ENCODE results near the gene PLXNA2. TPM values are rescaled to one million over a fixed set of nuclear protein-coding genes. Genes with fewer than 3 reads are reported as not detected.

PLXNA2 gene
- polyA plus RNA-seq, 1 of the 3 experiments (the other 2 are of a cell fraction), result 8.5 TPM

- TF ChIP-seq MEF2A (IDR thresholded peaks at IDR 0.05; ENCODE audit: borderline replicate concordance, low read depth) (no peak), IRF3 (IDR thresholded peaks at IDR 0.05; ENCODE audit: low read depth, low read length) (no peak), GATA2 (CRISPR knock-in tag; IDR thresholded peaks at IDR 0.05) (no peak), RAD21 (IDR thresholded peaks at IDR 0.05; ENCODE audit: low read length) (no peak), YY1 (IDR thresholded peaks at IDR 0.05; ENCODE audit: low read depth) (no peak), CHD2 (IDR thresholded peaks at IDR 0.05; ENCODE audit: low read length, partially characterized antibody) (no peak), TCF12 (IDR thresholded peaks at IDR 0.05) (no peak), FOXM1 (IDR thresholded peaks at IDR 0.05; ENCODE audit: low read depth) (no peak), REST (IDR thresholded peaks at IDR 0.05; ENCODE audit: low read depth, low read length) (no peak)
- no peaks in the 10 kb centered on the region for H4K20me1 ChIP-seq (ENCODE audit: insufficient read depth)
- no peaks in the 10 kb centered on the region for H3K9me3 ChIP-seq
- peaks cover 0 to 3% of the 10 kb centered on the region in 2 experiments; a peak in 2 of 4 replicates for H3K4me1 ChIP-seq (ENCODE audit: control insufficient read depth in 1 of 2, insufficient read depth in 2 of 2, low read depth in 1 of 2, low read length in 1 of 2)
- no peaks in the 10 kb centered on the region for H3K36me3 ChIP-seq (replicated peaks in 1 of 2; ENCODE audit: control insufficient read depth in 1 of 2, insufficient read depth in 2 of 2, low read length in 1 of 2)
- no peak overlapping the region for H3K4me3 ChIP-seq (ENCODE audit: low read depth in 2 of 2, low read length in 1 of 2)
- no peaks in the 10 kb centered on the region for H3K9me2 ChIP-seq
- ChIA-PET POLR2A (no interaction called here), CTCF (interaction anchor here (1.1 kb wide), 1 partner anchor 14 kb away, joined by 3 read pairs; no protein-coding TSS in a partner anchor)
- no peak overlapping the region for H3K9ac ChIP-seq
- no peak for DNase-seq
- peaks cover 10% of the 10 kb centered on the region; the same call in 1 of the 2 replicates for H3K27me3 ChIP-seq (ENCODE audit: insufficient read depth)
- H3F3A ChIP-seq (replicated peaks; ENCODE audit: insufficient read depth), result no peaks in the 10 kb centered on the region
- H3K27ac ChIP-seq (ENCODE audit: low read depth in 2 of 2, low read length in 1 of 2), result no peak overlapping the region
- WGBS (ENCODE audit: low lambda C conversion rate), result 75% methylated on average over 2 of the region's 2 CpGs
- H2AFZ ChIP-seq (ENCODE audit: low read depth), result no peak overlapping the region
- H3K79me2 ChIP-seq (ENCODE audit: insufficient read depth), result no peaks in the 10 kb centered on the region
- H3K4me2 ChIP-seq, result no peak overlapping the region
These were observed 48.7 kb upstream of the PLXNA2 start for GRCh38 chr1:208292908-208293307.

DNA sequence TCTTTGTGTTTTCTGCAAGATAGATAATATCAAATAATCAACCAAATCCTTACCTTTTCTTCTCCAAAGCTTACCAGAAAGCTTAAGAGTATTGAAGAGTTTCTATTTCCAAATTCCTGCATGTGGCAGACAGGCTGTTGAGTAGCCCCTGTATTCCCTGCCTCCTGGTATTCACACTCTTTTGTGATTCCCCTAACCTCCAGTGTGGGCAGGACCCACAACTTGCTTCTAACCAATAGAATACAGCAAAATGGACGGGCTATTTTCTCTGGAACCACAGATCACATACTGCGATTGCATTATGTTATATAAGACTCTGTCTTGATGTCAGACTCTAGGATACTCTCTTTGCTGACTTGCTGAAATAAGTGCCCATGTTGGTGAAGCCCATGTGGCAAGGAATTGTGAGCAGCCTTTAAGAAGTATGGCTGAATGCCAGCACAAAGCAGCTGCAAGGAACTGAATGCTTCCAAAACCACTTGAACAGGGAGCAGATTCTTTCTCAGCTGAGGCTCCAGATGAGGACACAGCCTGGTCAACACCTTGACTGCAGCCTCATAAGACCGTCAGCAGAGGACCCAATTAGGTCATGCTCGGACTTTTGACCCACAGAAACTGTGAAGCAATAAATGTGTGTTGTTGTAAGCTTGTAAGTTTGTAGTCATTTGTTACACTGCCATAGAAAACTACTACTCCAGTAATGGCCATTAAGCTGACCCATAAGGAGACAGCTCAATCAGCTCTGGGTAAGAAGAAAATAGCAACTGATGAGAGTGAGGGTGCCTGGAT is 47.9 kb upstream of the PLXNA2 start:
- H3K9me3 ChIP-seq, result no peaks in the 10 kb centered on the region
- H4K20me1 ChIP-seq (ENCODE audit: insufficient read depth), result no peaks in the 10 kb centered on the region
- no peaks in the 10 kb centered on the region for H3K79me2 ChIP-seq (ENCODE audit: insufficient read depth)
- H3F3A ChIP-seq (replicated peaks; ENCODE audit: insufficient read depth), result no peaks in the 10 kb centered on the region
- no peak overlapping the region for H3K9ac ChIP-seq
- H3K4me2 ChIP-seq, result no peak overlapping the region
- no peak overlapping the region for H3K4me3 ChIP-seq (ENCODE audit: low read depth in 2 of 2, low read length in 1 of 2)
- H3K27ac ChIP-seq (ENCODE audit: low read depth in 2 of 2, low read length in 1 of 2), result no peak overlapping the region
- WGBS (ENCODE audit: low lambda C conversion rate), result 52% methylated on average over 4 of the region's 4 CpGs
- no peak overlapping the region for H2AFZ ChIP-seq (ENCODE audit: low read depth)
- DNase-seq, result no peak
- ChIA-PET CTCF (interaction anchor here (1.1 kb wide), 1 partner anchor 915 kb away, joined by 3 read pairs; no protein-coding TSS in a partner anchor), POLR2A (no interaction called here)
- H3K4me1 ChIP-seq (ENCODE audit: control insufficient read depth in 1 of 2, insufficient read depth in 2 of 2, low read depth in 1 of 2, low read length in 1 of 2), result peaks cover 0 to 3% of the 10 kb centered on the region in 2 experiments; a peak in 2 of 4 replicates
- H3K27me3 ChIP-seq (ENCODE audit: insufficient read depth), result peaks cover 10% of the 10 kb centered on the region; the same call in 1 of the 2 replicates
- H3K36me3 ChIP-seq (replicated peaks in 1 of 2; ENCODE audit: control insufficient read depth in 1 of 2, insufficient read depth in 2 of 2, low read length in 1 of 2), result no peaks in the 10 kb centered on the region
- H3K9me2 ChIP-seq, result no peaks in the 10 kb centered on the region
- TF ChIP-seq MXI1 (IDR thresholded peaks at IDR 0.05; ENCODE audit: low read depth, low read length) (no peak), CHD2 (IDR thresholded peaks at IDR 0.05; ENCODE audit: low read length, partially characterized antibody) (no peak), GABPA (IDR thresholded peaks at IDR 0.05; ENCODE audit: low read depth) (no peak), RXRA (IDR thresholded peaks at IDR 0.05; ENCODE audit: borderline replicate concordance, low read depth) (no peak), TAF1 (IDR thresholded peaks at IDR 0.05; ENCODE audit: borderline replicate concordance, low read depth, low read length) (no peak), MEF2A (IDR thresholded peaks at IDR 0.05; ENCODE audit: borderline replicate concordance, low read depth) (no peak), ELF1 (IDR thresholded peaks at IDR 0.05) (no peak), USF1 (IDR thresholded peaks at IDR 0.05; ENCODE audit: borderline replicate concordance, low read depth) (no peak), POLR2AphosphoS5 (IDR thresholded peaks at IDR 0.05; ENCODE audit: low read depth, low read length) (no peak), RCOR1 (IDR thresholded peaks at IDR 0.05; ENCODE audit: low read length) (no peak), YY1 (IDR thresholded peaks at IDR 0.05; ENCODE audit: low read depth) (no peak), NFIC (IDR thresholded peaks at IDR 0.05; ENCODE audit: borderline replicate concordance) (no peak), USF2 (IDR thresholded peaks at IDR 0.05; ENCODE audit: borderline replicate concordance, low read depth, low read length) (no peak), TEAD4 (IDR thresholded peaks at IDR 0.05; ENCODE audit: borderline replicate concordance, insufficient read depth) (no peak)

Measured in SK-N-SH (cell line).